ENCODE results near the gene PFKP.

PFKP gene

GRCh38 chr10:3067859-3068179, 471 bp downstream of the PFKP start:
- peak overlapping the region; percentile 95 for H3K9ac ChIP-seq (ENCODE audit: low read length)
- H3K79me2 ChIP-seq (ENCODE audit: low read length) = peaks cover 54% of the 10 kb centered on the region
- H3K4me3 ChIP-seq (ENCODE audit: low read length) = peak overlapping the region; percentile 97
- H3K27me3 ChIP-seq (ENCODE audit: low read depth, low read length) = no peaks in the 10 kb centered on the region
- TF ChIP-seq CTCF (IDR thresholded peaks at IDR 0.05; ENCODE audit: low read depth, low read length) (no peak), EZH2phosphoT487 (IDR thresholded peaks at IDR 0.05; ENCODE audit: low read depth) (no peak)
- H2AFZ ChIP-seq (ENCODE audit: low read depth, low read length) = peak overlapping the region; percentile 67; the same call in 1 of the 2 replicates
- peaks cover 12% of the 10 kb centered on the region for H3K4me1 ChIP-seq (ENCODE audit: low read length)
- H3K4me2 ChIP-seq (ENCODE audit: low read length) = peak overlapping the region; percentile 91
- H4K20me1 ChIP-seq (ENCODE audit: insufficient read depth, low read length) = peaks cover 35% of the 10 kb centered on the region
- no peaks in the 10 kb centered on the region for H3K9me3 ChIP-seq (ENCODE audit: insufficient read depth, low read length)
- peak overlapping the region; percentile 57 for H3K27ac ChIP-seq (ENCODE audit: low read length)
- peaks cover 31% of the 10 kb centered on the region for H3K36me3 ChIP-seq (replicated peaks; ENCODE audit: low read depth, low read length)

- H3K79me2 ChIP-seq (ENCODE audit: low read length) = peaks cover 60% of the 10 kb centered on the region
- H3K4me1 ChIP-seq (ENCODE audit: low read length) = peaks cover 12% of the 10 kb centered on the region
- H3K36me3 ChIP-seq (replicated peaks; ENCODE audit: low read depth, low read length) = peaks cover 34% of the 10 kb centered on the region
- no peaks in the 10 kb centered on the region for H3K27me3 ChIP-seq (ENCODE audit: low read depth, low read length)
- peaks cover 41% of the 10 kb centered on the region for H4K20me1 ChIP-seq (ENCODE audit: insufficient read depth, low read length)
- H3K4me2 ChIP-seq (ENCODE audit: low read length) = peak overlapping the region; percentile 91
- peak overlapping the region; percentile 97 for H3K4me3 ChIP-seq (ENCODE audit: low read length)
- peak overlapping the region; percentile 67; the same call in 1 of the 2 replicates for H2AFZ ChIP-seq (ENCODE audit: low read depth, low read length)
- no peak for TF ChIP-seq EZH2phosphoT487 (IDR thresholded peaks at IDR 0.05; ENCODE audit: low read depth)
- no peak for TF ChIP-seq CTCF (IDR thresholded peaks at IDR 0.05; ENCODE audit: low read depth, low read length)
- H3K9me3 ChIP-seq (ENCODE audit: insufficient read depth, low read length) = no peaks in the 10 kb centered on the region
- H3K9ac ChIP-seq (ENCODE audit: low read length) = peak overlapping the region; percentile 95
- peak overlapping the region; percentile 57 for H3K27ac ChIP-seq (ENCODE audit: low read length)
Measured at GRCh38 chr10:3068201-3068967, 1.0 kb downstream of the PFKP start.

- no peak overlapping the region for H2AFZ ChIP-seq (ENCODE audit: low read depth, low read length)
- H3K36me3 ChIP-seq (replicated peaks; ENCODE audit: low read depth, low read length) = peaks cover 34% of the 10 kb centered on the region
- peaks cover 67% of the 10 kb centered on the region for H3K79me2 ChIP-seq (ENCODE audit: low read length)
- H4K20me1 ChIP-seq (ENCODE audit: insufficient read depth, low read length) = peaks cover 48% of the 10 kb centered on the region
- peaks cover 12% of the 10 kb centered on the region for H3K4me1 ChIP-seq (ENCODE audit: low read length)
- H3K27ac ChIP-seq (ENCODE audit: low read length) = peak overlapping the region; percentile 57; the same call in 1 of the 2 replicates
- no peaks in the 10 kb centered on the region for H3K27me3 ChIP-seq (ENCODE audit: low read depth, low read length)
- TF ChIP-seq CTCF (IDR thresholded peaks at IDR 0.05; ENCODE audit: low read depth, low read length) (no peak), EZH2phosphoT487 (IDR thresholded peaks at IDR 0.05; ENCODE audit: low read depth) (no peak)
- peak overlapping the region; percentile 95 for H3K9ac ChIP-seq (ENCODE audit: low read length)
- H3K4me3 ChIP-seq (ENCODE audit: low read length) = peak overlapping the region; percentile 97
- peak overlapping the region; percentile 91 for H3K4me2 ChIP-seq (ENCODE audit: low read length)
- no peaks in the 10 kb centered on the region for H3K9me3 ChIP-seq (ENCODE audit: insufficient read depth, low read length)
Measured at GRCh38 chr10:3068968-3069737, 1.8 kb downstream of the PFKP start.

- Histone ChIP-seq H3K4me1 (ENCODE audit: low read length) (peaks cover 12% of the 10 kb centered on the region), H3K9ac (ENCODE audit: low read length) (no peak overlapping the region), H3K4me3 (ENCODE audit: low read length) (peak overlapping the region; percentile 97; the same call in 1 of the 2 replicates)
Measured at GRCh38 chr10:3069876-3070275, 2.5 kb downstream of the PFKP start.

More at GRCh38 chr10:3069876-3070275, 2.5 kb downstream of the PFKP start:
- Histone ChIP-seq H3K27ac (ENCODE audit: low read length) (no peak overlapping the region), H3K36me3 (replicated peaks; ENCODE audit: low read depth, low read length) (peaks cover 34% of the 10 kb centered on the region), H3K4me2 (ENCODE audit: low read length) (peak overlapping the region; percentile 91), H3K27me3 (ENCODE audit: low read depth, low read length) (no peaks in the 10 kb centered on the region), H3K79me2 (ENCODE audit: low read length) (peaks cover 74% of the 10 kb centered on the region), H3K9me3 (ENCODE audit: insufficient read depth, low read length) (no peaks in the 10 kb centered on the region), H4K20me1 (ENCODE audit: insufficient read depth, low read length) (peaks cover 55% of the 10 kb centered on the region), H2AFZ (ENCODE audit: low read depth, low read length) (no peak overlapping the region)
- TF ChIP-seq CTCF (IDR thresholded peaks at IDR 0.05; ENCODE audit: low read depth, low read length) (no peak), EZH2phosphoT487 (IDR thresholded peaks at IDR 0.05; ENCODE audit: low read depth) (no peak)

Measured in OCI-LY3 (cell line).